Stimulated activated naive CD8-positive, alpha-beta T cell treated with anti-CD3 and anti-CD28 coated beads, Interleukin-15, amount 100 ng/mL, for 72 hours (primary cell): ENCODE data around the gene SLC4A3.
A peak's percentile ranks its signal among the peaks of the same experiment; 100 is the strongest.

ENCODE experiments used
- ATAC-seq: fragments of 150-1000 bp; cut with Tn5 transposase; 2 replicates; pipeline ENCODE4 v1.10.0; 2021; ENCODE audit warnings: mild to moderate bottlenecking, moderate library complexity
- DNase-seq, 2 donors: peaks; one replicate each; pipeline ENCODE4 v3.0.0; 2021 to 2022
- H3K27ac Mint-ChIP-seq, 2 donors: one replicate each; pipeline ENCODE4 v1.8.0; 2022; ENCODE audit warnings: mild to moderate bottlenecking in 2 of 2, mixed read lengths in 2 of 2, moderate library complexity in 2 of 2
- H3K27me3 Mint-ChIP-seq: one replicate; pipeline ENCODE4 v1.8.0; 2022; ENCODE audit warnings: mixed read lengths
- H3K4me1 Mint-ChIP-seq: one replicate; pipeline ENCODE4 v1.8.0; 2022; ENCODE audit warnings: mild to moderate bottlenecking, mixed read lengths
- H3K4me3 Mint-ChIP-seq, 2 donors: one replicate each; pipeline ENCODE4 v1.8.0; 2022; ENCODE audit warnings: mild to moderate bottlenecking in 2 of 2, mixed read lengths in 2 of 2, moderate library complexity in 1 of 2
- H3K9me3 Mint-ChIP-seq, 2 donors: one replicate each; pipeline ENCODE4 v1.8.0; 2022; ENCODE audit warnings: mixed read lengths in 2 of 2

The SLC4A3 gene

GRCh38 chr2:219689676-219690628, 62.5 kb downstream of the SLC4A3 start:
- Mint-ChIP-seq H3K27ac (no peak overlapping the region), H3K4me1 (peaks cover 13% of the 10 kb centered on the region), H3K9me3 (peaks cover 0 to 4% of the 10 kb centered on the region in 2 donors), H3K27me3 (peaks cover 45% of the 10 kb centered on the region), H3K4me3 (no peak overlapping the region)
- DNase-seq (peak; percentile 43 to 46), ATAC-seq (peak; percentile 44)

GRCh38 chr2:219691571-219691970, 64.1 kb downstream of the SLC4A3 start:
- no peak for ATAC-seq
- Mint-ChIP-seq H3K27ac (no peak overlapping the region), H3K9me3 (peaks cover 0 to 4% of the 10 kb centered on the region in 2 donors), H3K4me3 (no peak overlapping the region), H3K27me3 (peaks cover 48% of the 10 kb centered on the region), H3K4me1 (no peaks in the 10 kb centered on the region)
- DNase-seq = no peak
